ENCODE results near the gene CCSER1.

- TF ChIP-seq CTCF (IDR thresholded peaks at IDR 0.05) (no peak), EZH2 (IDR thresholded peaks at IDR 0.05; ENCODE audit: borderline replicate concordance, insufficient read depth, low read depth, low read length, poor library complexity, severe bottlenecking) (no peak)
These were observed 7.2 kb upstream of the CCSER1 start for GRCh38 chr4:90120037-90120436.

Data from B cell (primary cell).